HT-29 (cell line): ENCODE data around the gene WFS1. TPM values are rescaled to one million over a fixed set of nuclear protein-coding genes. Genes with fewer than 3 reads are reported as not detected.

Experiments
- DNase-seq: peaks from one replicate; pipeline ENCODE4 v3.0.0-alpha.2; 2015; ENCODE audit warnings: low spot score
- total RNA-seq: library from RNA; depleted of rRNA; stranded (reverse); fragments of >200 nt; shearing (Covaris generic); gene quantifications from 2 replicates; pipeline ENCODE4 v1.2.3, GENCODE V29; 2014; rRNA removed

Gene WFS1, protein sequence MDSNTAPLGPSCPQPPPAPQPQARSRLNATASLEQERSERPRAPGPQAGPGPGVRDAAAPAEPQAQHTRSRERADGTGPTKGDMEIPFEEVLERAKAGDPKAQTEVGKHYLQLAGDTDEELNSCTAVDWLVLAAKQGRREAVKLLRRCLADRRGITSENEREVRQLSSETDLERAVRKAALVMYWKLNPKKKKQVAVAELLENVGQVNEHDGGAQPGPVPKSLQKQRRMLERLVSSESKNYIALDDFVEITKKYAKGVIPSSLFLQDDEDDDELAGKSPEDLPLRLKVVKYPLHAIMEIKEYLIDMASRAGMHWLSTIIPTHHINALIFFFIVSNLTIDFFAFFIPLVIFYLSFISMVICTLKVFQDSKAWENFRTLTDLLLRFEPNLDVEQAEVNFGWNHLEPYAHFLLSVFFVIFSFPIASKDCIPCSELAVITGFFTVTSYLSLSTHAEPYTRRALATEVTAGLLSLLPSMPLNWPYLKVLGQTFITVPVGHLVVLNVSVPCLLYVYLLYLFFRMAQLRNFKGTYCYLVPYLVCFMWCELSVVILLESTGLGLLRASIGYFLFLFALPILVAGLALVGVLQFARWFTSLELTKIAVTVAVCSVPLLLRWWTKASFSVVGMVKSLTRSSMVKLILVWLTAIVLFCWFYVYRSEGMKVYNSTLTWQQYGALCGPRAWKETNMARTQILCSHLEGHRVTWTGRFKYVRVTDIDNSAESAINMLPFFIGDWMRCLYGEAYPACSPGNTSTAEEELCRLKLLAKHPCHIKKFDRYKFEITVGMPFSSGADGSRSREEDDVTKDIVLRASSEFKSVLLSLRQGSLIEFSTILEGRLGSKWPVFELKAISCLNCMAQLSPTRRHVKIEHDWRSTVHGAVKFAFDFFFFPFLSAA
- 49.2 and 49.8 TPM in 2 replicates for total RNA-seq

DNA sequence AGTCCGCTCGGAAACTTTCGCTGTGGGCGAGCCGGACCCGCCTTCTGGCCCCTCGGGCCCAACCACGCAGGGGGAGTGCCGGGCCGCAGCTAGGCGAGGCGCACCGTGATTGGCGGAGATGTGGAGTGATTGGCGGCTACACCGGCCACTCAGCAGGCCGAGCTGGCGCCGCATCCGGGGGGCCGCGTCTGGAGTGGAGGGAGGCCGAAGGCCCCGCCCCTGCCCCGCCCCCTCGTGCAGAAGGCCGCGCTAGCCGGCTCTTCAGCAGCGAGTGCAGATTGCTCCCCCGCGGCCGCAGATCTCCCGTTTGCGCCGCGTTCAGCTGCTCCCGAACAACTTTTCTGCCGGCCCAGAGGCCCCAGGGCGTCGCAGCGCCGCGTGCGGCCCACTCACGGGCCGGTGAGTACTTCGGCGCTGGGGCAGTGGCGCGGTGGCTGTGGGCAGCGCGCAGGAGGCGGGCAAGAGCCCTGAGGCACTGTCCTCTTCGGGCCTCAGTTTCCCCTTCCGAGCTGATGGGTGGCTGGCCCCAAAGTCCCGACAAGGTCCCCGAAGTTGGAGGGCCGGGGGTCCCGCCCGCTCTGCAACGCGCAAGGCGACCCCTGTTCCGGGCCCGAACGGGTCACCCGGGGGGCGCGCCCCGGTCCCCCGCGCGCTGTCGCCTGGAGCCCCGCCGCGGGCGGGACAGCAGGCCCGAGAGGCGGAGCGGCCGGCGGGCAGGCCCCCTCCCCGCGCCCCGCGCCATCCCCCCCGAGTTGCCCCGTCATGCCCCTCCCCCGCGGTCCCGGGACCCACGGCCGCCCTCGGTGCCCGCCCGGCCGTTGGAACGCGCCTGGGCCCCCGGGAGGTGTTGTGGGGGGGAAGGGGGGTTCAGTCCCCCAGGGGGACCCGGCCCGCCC, at the start of gene WFS1:
WFS1 (plus strand) TSS at position 235 of the 896 bp plus-strand sequence. CDS start 7,606 bp downstream, outside the sequence.
- DNase-seq = peak; percentile 98

- DNase-seq = no peak
These were observed 48.3 kb upstream of the WFS1 start for GRCh38 chr4:6221301-6221850.

GRCh38 chr4:6221851-6222760, 47.5 kb upstream of the WFS1 start:
- no peak for DNase-seq

DNA sequence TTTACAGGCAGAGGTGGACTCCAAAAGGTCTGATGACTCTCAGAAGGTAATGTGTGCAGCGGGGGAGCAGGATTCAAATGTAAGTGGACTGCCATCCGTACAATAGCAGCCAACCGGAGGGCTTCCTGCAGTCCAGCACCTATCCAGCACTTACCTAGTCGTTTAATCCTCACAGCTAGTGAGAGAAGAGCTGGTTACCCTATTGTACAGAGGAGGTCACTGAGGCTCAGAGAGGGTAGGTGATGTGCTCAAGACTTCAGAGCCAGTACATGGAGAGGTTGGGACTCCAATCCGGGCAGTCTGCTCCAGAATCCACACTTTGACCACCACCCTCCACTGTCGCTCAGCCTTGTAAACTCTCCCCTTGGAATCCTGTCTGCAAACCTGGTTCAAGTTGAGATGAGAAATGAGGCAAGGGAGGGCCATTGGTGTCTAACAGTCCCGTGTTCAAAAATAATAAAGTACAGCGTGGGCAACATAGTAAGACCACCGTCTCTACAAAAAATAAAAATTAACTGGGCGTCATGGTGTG, 46.8 kb upstream of the WFS1 start:
- DNase-seq = no peak

- no peak for DNase-seq
These were observed 44.9 kb upstream of the WFS1 start for GRCh38 chr4:6224735-6225134.

DNA sequence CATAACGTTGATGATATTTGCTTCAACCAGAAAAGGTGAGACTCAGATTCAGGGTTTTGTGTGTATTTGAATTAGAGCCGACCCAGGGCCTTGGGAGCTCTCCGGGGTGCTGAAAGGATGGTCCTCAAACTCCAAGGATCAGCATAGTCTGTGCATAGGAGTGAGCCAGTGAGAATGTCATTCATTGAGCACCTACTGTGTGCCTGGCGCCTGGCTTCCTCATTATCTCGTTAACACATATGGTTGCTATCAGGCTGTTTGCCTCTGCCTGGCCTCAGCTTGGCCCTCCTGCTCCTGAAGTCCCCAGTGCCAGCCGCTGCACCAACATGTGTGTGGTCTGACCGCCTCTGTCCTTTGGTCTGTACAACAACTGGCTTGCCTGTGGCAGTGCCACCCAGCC, 44.2 kb upstream of the WFS1 start:
- DNase-seq = peak; percentile 22

DNA sequence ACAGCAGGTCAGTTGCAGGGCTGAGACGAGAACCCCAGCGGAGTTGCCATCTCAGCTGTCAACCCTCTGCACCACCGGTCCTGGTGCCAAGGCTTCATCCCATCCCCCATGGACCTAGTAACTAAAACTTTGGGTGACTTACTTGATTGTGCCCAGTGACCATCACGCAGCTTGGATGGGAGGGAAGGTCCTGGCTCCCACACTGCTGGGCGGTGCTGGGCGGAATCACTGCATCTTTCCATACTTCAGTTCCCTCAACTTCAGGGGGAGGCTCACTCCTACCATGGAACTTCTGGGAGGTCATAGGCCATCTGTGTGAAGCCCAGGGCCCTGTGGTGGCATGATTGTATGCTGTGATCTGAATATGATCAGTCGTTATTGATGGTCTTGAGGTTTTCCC, 43.1 kb upstream of the WFS1 start:
- no peak for DNase-seq

GRCh38 chr4:6227412-6228157, 42.1 kb upstream of the WFS1 start:
- no peak for DNase-seq

- no peak for DNase-seq
These were observed 41.2 kb upstream of the WFS1 start for GRCh38 chr4:6228158-6229067.

DNA sequence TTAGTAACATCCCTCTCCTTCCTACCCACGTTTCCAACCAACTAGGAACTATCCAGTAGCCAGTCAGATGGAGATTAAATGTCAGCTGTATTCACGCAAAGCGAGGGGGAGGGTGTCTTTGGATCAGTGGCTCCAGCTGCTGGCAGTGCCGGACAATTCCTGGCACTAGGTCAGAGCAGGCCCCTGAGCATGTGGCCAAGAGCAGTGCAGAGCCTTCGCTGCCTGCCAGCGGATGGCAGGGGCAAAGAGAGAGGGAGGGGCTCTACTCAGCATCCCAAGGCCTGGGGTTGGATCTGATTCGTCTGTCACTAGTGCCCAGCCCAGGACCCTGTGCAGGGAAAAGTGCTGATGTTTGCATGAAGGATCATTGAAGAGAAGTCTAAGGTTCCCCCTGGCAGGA, 40.6 kb upstream of the WFS1 start:
- DNase-seq = no peak

GRCh38 chr4:6229671-6230501, 39.8 kb upstream of the WFS1 start:
- DNase-seq = no peak

DNA sequence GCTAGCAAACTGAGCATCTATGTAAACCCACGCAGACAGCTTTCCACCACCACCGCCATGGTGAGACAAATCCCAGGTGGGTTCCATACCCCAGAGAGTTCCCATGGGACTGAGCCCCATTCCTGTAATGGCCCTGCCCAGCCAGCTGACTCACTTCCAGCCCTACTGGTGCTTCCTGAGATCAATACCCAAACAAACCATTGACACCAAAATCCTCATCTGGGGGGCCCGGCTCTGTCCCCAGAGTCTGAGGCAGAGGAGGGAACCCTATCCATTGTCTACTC, 39.2 kb upstream of the WFS1 start:
- DNase-seq = no peak

GRCh38 chr4:6230827-6231662, 38.6 kb upstream of the WFS1 start:
- DNase-seq = no peak

DNA sequence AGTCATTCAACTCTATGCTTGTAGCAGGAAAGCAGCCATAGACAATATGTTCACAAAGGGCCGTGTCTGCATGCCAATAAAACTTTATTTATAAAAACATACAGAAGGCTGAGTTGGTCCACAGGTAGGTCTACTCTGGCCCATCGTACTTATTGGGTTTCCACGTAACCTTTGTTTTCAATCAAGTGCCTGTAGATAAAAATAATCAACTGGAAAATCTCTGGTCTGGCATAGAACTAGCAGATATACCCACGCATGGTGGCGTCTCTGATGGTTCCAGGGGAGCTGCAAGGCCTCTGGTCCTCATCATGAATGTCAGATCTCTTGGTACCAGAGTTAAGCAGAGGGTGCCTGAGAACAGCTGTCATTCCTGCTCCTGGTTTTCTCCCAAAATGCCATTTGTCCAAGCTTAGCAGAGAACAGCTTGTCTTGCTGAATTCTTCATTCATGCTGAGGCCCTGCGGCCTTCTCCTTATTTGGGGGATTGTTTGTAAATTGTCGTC, 37.9 kb upstream of the WFS1 start:
- no peak for DNase-seq

- DNase-seq = no peak
These were observed 36.5 kb upstream of the WFS1 start for GRCh38 chr4:6232836-6233785.
